ENCODE measurements around the gene CHURC1. TPM values are rescaled to one million over a fixed set of nuclear protein-coding genes. Genes with fewer than 3 reads are reported as not detected.

CHURC1 gene
- total RNA-seq, 1 donor from 2014 or later, result 72.8 TPM

DNA sequence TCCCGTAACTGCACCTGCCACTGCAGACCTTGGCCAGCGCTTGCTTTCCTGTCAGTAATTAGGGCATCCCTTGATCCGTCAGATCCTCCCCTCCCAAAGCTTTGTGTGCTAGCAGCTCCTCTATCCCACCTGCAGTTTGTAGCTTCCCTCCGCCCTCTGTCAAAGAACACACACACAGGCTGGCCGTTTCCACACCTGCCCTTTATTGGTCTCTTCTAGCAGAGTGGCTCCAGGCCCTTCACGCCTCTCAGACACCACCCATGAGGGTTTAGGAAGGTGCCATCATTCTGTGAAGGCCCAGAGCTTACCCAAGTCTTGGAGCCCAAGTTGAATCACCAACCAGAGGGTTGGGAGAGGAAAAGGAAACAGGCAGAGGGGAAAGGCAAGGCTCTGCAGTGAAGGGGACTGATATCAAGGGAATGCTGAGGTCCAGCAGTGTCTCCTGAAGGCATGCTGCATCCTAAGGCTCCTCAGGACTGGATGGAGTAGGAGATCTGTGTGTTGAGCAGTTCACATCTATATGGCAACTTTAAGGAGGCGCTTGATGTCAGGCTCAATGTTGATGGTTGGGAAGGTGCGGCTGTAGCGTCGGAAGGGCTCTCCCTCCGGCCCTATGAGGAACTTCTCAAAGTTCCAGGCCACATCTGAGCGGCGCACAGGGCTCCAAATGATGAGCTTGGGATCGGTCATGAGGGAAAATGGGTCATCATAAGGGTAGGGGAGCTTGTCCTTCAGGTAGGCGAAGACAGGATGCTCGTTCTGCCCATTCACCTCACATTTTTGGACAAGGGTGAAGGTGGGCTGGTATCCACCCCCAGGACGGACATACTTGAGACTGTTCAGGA, 24.9 kb downstream of the CHURC1 start:
- no peak for DNase-seq (ENCODE audit: low read depth)

DNA sequence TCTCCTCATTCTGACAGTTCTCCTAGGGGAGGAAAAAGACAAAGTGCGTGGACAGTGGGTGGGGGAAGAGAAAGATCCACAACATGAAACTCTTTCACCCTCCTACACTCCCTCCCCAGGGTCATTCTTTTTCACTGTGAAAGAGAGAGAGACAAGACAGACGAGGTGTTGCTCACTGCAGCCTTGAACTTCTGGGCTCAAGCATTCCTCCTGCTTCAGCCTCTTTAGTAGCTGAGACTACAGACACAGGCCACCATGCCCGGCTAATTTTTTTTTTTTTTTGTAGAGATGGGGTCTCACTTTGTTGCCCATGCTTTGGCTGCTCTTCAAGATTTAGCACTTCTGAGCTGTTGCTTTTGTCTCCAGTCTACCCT, 25.5 kb downstream of the CHURC1 start:
- DNase-seq (ENCODE audit: low read depth), result no peak

DNA sequence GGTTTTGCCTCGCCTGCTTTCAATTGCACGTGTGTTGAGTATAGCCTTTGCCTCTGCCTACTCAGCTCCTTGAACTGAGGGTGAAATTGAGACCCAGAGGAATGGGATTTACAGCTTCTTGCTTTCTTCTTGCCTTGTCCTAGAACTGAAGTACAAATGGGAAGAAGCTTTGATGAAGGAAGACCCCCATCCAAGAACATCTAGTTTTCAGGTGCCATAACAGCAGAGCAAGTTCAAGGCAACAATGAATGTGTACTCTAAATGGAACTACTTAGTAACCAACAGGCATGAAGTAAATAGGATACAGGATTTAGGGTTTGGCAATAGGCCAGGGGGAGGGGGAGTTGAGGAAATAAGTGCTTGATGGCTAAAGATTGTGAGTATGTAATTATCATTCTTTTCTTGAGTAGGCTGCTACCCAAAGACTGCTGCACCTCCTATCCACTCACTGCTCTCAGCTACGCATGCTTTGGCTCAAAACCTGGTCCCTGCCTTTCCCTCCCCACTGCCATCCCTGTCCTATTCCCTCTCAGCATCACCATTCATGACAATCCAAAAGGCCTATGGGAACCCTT, 26.2 kb downstream of the CHURC1 start:
- DNase-seq (ENCODE audit: low read depth), result no peak

DNA sequence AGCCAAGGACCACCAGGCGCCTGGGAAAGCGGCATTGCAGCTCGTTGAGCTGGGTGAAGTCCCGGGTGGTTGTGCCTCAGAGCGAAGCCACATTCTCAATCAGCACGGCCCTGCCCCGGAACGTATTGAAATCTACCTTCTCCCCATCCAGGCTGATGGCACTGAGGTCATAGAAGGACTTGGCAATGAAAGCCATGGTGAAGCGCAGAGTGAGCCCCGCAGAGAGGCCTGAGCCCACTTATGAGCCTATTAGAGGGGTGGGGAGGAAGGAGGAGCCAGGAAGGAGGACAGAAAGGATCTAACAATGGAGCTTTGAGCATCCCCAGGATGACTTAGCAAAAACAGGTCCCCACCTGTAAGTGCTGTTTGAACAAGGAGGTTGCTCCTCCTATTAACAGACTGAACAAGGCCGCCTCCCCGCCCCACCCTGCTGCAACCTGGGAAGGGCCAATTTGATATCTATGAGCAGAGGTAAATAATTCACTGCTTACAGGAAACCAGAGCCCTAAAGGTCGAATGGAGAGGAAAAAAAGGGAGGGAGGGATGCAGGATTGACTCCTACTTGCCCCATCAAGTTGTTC, 28.4 kb downstream of the CHURC1 start, which contains the start of gene GPX2:
GPX2 (minus strand) TSS at position 215 of the 581 bp plus-strand sequence; CDS start at position 196, 19 bp downstream.
- no peak for DNase-seq (ENCODE audit: low read depth)

DNA sequence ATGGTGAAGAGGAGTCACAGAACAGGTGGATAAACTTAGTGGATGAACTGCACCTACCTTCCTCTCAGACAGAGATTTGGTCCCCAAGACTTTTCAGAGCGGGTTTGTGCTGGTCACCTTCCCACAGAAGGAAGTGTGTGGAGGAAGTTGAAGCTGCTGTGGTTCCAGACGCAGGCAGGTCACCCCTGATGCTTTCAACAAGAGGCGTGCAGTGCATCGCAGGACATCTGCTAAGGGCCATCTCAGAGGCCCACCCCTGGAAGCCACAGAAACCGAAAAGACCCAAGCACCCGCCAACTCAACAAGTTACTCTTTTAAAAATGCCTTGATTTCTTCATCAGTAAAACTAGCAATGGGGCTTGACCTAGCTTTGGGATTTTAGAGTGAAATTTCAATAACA, 29.3 kb downstream of the CHURC1 start:
- DNase-seq (ENCODE audit: low read depth), result no peak

DNA sequence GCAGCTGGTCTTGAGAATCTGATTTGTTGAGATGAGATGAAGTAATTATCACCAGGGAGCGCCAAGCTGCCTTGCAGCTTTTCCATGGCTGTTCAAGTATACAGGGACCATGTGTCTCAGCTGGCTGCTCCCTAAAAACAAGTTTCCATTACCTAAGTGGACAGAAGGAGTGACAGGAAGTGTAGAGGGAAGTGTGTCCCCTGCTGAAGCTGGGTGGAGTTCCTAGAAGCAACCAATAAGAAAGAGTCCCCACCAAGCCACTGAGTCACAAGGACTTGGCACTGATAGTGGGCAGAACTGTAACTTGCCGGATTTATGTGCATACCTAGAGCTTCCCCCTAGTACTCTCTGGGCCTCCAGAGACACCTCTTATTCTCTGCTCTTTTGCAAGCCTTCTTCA, 29.8 kb downstream of the CHURC1 start:
- no peak for DNase-seq (ENCODE audit: low read depth)

DNA sequence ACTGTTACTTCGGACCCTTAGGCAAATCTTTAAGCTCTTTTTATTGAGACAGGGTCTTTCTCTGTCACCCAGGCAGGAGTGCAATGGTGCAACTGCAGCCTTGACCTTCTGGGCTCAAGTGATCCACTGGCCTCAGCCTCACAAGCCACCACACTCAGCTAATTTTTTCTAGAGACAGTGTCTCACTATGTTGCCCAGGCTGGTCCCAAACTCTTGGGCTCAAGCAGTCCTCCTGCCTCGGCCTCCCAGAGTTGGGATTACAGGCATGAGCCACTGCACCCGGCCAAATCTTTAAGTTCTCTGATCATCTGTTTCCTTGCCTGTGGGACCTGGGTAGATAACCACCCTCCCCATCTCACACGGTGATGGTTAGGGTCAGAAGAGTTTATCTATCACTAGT, 30.6 kb downstream of the CHURC1 start:
- no peak for DNase-seq (ENCODE audit: low read depth)

DNA sequence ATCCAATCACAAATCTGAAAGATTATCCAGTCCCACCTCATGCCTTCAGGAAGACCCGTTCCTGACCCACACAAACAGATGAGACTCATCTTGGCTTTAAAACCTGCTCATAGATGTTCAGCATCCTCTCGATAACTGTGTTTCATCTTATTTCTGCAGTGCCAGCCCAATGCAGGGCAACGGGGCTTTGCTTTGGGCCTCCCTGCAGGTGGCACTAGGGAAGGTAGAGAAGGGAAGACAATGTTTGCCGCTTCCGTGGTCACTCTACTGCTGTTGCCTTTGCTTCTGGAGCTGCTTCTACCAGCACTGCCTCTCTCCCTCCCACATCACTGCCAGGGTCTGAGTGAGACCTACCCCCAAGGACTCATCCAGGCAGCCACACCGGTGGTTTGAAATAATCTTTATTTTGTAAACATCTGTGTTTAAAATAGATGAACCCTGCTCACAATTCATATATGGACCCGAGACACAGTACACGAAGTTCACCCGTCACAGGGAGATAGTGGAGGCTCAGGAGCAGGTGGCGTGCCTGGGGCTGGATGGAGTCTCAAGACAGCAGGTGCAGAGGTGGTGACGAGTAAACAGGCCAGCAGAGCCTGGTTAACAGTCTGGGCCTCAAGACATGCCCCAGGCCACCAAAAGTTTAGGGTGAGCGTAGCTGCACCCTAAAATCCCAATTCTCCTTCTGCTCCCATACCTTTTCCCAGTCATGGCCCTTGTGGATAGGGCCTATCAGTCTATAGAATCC, 31.4 kb downstream of the CHURC1 start:
- DNase-seq (ENCODE audit: low read depth), result no peak

DNA sequence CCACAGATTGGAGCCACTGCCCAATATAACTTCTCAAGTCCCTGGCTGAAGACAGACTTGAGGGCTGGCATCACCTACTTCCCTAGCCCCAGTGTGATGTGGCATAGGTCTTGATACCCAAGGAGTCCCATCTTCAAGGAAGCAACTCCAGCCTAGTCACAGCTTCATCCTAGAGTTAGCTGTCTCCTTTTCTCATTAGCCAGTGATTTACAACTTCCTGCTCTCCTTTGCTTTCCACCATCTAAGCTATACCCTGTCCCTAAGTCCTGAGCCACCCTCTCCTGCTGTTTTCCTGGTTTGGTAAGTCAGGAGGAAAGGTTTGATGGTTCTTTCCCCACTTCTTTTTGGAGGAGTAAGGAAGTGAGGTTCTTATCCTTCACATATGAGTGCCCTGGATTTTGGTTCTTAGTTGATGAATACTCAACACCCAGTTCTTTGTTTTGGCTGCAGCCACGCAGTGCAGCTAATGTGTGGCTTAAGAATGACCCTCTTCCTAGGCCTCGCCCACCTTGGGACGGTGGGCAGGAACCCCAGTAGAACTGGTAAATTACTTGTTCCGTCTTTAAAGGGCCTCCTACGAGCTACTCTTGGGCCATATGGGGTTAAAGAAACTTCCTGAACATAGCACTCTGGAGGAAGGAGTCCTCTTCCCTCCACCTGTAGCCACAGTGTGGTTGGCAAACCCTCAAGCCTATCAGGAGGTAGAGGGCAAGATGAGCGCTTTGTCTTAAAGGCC, 32.2 kb downstream of the CHURC1 start:
- no peak for DNase-seq (ENCODE audit: low read depth)

DNA sequence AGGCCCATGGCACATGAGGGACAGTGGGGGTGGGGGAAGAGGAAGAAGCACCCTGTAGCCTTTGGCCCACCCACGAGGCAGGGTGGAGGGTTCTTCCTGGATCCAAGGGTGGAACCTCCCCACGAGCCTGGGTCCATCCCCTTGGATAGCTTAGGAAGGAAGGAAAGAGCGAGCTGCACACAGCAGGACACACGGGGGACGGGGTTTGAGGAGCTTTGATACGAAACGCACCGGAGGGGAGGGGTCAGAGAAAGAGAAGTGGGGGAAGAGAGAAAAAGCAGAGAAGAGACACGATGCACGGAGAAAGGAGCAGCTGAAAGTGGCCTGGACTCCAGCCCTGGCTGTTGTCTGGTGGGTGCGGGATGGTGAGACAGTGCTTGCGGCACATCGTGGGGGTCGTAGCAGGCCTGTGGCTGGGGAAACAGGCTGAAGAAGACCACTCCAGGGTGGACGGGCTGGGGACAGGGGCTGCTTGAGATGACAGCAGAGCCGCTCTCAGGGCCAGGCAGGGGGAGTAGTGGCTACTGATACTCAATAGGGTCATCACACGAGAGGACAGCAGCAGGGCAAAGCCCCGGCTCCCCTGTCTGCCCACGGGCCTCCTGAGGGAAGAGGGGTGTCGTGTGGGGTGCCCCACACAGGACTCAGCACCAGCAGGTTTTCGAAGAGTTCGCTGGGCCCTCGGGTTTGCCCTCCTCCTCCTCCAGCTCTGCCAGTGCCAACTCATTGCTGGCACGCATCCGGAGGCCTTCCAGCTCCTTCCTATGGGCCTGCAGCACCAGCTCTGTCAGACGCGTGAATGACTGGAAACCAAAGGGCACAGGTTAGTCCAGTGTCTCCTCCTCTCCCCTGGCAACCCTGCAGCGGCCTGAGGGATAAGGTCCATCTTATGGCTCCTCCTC, 33.7 kb downstream of the CHURC1 start:
- DNase-seq (ENCODE audit: low read depth), result no peak

DNA sequence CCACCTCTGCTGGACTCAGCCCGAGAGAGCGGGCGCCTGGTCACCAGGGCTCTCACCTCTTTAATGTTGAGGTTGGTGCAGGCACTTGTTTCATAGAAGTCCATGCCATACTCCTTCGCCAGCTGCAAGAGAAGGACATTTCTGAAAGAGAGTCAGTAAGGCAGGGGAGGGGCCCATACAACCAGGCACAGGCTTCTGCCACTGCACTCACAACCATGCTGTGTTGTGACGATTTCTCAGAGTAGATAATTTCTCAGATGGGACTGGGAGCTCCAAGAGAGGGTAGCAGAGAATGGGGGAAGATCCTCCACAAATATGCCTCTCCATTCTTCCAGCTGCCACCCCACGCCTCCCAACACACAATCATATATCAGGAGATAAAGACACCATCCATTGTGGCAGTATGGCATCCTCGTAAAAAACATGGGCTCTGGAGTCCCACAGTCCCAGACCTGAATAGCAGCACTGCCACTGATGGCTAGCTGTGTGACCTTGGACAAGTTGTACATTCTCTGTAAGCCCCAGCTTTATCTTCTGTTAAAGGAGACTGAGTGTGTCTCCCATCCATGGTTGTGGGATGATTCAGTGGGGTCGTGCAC, 34.5 kb downstream of the CHURC1 start:
- DNase-seq (ENCODE audit: low read depth), result no peak

DNA sequence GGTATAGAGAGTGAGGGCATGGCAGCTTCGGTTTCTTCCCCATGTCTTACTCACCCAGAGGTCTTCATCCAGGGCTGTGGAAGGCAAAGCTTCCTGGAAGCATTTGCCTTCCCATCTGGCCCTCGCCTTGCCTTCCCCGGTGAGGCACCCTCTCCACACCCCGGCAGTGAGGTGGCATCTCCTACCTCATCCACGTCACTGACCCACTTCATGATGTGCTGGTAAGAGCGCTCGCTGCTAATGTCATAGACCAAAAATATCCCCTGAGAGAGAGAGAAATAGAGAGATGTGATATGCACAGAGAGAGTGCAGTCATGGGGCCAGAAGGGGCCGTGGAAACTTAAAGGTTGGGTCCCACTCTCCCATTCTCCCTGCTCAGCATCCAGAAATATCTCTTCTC, 36.6 kb downstream of the CHURC1 start:
- no peak for DNase-seq (ENCODE audit: low read depth)

DNA sequence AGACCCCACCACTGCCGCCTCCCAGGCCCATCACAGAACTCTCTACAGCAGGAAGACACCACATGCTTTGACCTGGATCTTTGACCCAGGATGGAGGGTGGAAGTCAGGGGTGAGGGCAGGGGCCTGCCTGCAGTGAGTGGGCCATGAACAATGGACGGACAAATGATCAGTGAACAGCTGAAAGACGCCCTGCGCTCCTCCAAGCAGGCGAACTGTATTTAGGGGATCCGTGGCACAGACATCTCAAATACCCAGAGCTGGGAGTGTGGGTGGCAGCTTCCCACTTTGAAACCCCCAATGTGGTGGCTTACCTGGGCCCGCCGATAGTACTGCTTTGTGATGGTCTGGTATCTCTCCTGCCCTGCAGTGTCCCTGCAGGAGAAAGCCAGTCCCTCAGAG, 37.0 kb downstream of the CHURC1 start:
- no peak for DNase-seq (ENCODE audit: low read depth)

DNA sequence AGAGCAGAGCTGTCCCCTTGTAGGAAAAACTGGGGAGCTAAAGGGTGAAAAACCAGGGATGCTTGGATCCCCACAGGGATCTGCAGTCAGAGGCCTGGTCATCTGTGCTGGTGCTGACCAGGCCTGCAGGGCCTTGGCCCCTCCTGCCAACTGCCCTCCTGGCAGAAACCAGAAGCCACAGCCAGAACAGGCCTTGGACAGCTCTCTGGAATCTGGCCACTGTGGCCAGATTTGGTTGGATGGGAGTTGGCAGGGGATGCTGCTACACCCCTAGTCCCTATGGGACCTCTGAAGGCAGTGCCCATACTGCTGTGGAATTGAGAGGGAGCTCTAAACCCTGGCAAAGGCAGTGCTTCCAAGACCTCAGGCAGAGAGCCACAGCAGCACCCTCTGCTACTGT, 37.5 kb downstream of the CHURC1 start:
- DNase-seq (ENCODE audit: low read depth), result no peak

DNA sequence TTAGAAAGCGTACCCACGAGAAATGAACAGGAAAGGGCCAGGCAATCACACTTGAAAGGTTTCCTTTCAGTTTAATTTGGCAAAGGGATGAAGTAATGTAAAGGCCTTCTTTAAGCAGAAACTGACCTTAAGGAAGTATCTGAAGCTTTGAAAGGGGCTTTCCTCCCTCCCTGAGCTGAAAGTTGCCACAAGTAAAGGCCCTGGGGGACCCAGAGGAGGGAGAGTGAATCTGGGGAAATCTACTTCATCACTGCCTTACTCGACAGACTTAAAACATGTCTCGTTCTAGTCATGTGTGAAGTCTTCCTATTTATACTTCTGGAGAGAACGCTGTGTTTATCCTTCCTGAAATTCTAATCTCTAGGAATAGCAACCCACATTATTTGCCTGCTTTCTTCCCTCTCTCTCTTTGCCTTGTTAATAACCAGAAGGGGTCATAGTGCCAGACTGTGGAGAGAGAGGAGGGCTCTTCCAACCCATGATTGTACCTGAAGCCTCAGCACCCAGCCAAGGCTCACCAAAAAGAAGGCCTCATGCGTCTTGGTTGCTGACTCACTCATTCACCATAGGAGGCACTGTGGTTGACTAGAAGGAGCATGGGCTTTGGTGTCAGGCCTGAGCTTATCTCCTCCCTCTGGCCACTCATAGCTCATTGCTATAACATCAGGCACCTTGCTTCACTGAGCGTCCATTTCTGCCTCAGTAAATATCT, 38.5 kb downstream of the CHURC1 start:
- DNase-seq (ENCODE audit: low read depth), result no peak

DNA sequence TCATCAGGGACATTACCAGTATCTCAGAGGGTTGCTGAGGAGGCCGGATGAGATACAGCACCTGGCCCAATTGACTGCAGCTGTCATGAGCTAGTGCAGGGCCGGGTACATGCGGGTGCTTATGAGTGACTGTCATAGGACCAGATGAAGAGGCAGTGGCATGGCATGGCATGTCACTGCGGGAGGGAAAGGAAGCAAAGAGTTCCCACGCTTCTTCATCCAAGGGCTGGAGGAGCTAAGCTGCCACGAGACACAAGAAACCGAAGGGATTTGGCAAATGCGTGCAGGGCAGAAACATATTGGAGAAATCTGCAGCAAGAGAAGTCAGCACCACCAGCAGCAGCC, 39.0 kb downstream of the CHURC1 start:
- no peak for DNase-seq (ENCODE audit: low read depth)

DNA sequence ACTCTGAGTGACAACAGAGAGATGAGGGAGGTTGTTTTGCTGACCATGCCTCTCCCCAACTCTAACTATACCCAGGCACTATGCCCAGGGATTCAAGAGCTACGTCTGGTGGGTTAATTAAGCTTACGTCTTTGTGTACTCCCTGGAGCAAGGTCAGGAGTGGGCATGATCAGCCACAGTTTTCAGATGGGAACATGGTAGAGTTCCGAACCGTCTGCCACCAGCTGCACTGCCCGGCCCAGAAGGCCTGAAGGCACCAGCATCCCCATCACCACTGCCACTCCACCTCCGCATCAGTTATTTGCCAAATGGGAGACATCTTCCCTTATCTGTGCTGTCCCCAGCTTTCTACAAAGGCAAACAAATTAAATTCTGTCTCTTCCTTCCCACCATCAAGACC, 39.4 kb downstream of the CHURC1 start:
- no peak for DNase-seq (ENCODE audit: low read depth)

DNA sequence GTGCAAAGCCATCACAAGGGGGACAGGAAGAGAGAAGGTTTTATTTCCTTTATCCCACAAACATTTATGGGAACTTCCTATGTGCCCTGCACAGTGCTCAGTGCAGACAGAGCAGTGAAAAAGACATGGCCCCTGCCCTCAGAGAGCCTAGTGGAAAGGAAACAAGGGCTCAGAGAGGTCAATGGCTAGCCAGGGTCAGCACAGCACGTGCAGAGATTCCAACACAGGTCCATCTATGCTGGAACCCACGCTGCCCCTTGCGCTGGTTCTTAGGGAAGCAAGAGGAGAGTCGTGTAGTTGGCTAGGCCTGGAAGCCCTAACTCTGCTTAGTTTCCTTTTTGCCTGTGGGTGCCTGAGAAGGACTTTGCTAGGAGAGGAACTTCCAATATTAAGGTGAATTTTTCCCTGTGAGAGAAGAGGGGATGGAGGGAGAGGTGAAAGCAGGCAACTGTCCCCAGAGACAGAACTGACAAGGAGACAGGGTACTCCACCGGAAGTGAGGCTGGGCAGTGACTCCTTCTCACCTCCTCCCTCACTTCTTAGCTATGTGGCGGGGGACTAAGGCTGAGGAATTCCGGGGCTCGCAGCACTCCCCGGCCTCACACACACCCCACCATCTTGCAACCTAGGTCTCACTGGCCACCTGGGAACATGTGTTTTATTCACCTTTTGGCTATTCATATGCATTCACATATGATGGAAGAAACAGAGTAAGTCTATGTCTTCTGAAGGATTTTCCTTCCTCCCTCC, 40.4 kb downstream of the CHURC1 start:
- DNase-seq (ENCODE audit: low read depth), result no peak

DNA sequence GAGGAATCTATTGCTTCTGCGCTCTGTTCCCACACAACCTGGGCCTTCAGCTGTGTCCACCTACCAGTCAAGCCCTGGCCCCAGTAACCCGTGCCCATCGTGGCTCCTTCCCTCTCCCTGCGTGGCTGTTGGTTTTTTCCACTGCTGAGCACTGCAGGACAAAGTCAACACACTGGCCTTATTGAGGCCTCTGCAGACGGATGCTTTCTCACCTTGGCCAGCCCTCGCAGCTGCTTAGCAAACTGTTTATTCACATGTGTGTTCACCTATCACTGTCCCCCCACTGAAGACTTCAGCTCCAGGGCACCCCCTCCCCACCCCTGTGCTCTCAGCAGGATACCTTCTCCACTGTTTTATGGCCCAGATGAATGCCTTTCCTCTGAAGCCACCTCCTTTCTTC, 41.0 kb downstream of the CHURC1 start:
- DNase-seq (ENCODE audit: low read depth), result no peak

Data from renal cortical epithelial cell (primary cell).